22Rv1 (cell line): ENCODE data around the gene LMCD1.

Source experiments
- ZFX ChIP-seq: fragments of 450-650 bp; IDR thresholded peaks from 2 replicates; pipeline ENCODE4 v1.6.1; 2017; ENCODE audit warnings: antibody characterized with exemption, borderline replicate concordance
- TF ChIP-seq, protein P1 (sequence below): fragments of 450-650 bp; IDR thresholded peaks from 2 replicates; pipeline ENCODE4 v1.5.1; 2017; ENCODE audit warnings: mild to moderate bottlenecking

DNA sequence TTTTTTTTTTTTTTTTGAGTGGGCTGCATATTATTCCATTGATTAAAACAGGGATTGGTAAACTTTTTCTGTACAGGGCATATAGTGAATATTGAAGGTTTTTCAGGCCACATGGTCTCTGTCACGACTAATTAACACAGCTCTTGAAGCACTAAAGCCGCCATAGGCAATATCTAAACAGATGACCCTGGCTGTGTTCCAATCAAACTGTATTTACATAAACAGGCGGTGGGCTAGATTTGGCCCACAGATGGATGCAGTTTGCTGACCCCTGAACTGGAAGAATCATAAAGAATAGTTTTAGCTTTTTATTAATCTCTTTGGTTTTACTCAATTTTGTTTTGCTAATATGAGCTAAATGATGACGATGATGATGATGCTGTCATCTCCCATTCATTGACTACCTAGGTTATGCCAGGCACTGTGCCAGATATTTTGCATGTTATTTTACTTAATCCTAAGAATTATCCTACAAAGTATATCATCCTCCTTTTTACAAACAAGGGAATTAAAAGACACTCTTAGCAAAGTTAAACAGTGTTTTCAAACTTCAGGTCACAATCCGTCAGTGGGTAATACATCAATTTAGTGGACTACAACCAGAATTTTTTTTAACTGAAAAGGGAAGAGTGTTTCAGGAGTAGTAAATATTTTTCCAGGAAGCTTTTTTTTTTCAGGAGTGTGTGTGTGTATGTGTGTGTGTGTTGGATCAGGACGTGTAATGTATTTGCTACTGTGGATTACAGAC is 54.3 kb downstream of the LMCD1 start:
- TF ChIP-seq, protein P1, sequence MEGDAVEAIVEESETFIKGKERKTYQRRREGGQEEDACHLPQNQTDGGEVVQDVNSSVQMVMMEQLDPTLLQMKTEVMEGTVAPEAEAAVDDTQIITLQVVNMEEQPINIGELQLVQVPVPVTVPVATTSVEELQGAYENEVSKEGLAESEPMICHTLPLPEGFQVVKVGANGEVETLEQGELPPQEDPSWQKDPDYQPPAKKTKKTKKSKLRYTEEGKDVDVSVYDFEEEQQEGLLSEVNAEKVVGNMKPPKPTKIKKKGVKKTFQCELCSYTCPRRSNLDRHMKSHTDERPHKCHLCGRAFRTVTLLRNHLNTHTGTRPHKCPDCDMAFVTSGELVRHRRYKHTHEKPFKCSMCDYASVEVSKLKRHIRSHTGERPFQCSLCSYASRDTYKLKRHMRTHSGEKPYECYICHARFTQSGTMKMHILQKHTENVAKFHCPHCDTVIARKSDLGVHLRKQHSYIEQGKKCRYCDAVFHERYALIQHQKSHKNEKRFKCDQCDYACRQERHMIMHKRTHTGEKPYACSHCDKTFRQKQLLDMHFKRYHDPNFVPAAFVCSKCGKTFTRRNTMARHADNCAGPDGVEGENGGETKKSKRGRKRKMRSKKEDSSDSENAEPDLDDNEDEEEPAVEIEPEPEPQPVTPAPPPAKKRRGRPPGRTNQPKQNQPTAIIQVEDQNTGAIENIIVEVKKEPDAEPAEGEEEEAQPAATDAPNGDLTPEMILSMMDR = no peak
- TF ChIP-seq ZFX = no peak
